Astrocyte (in vitro differentiated cells and primary cell): Measurements from ENCODE around the gene NCDN. TPM values are rescaled to one million over a fixed set of nuclear protein-coding genes. Genes with fewer than 3 reads are reported as not detected.

Source experiments
- DNase-seq: peaks from one replicate; pipeline ENCODE4 v3.0.0-alpha.2; 2010; ENCODE audit warnings: low read depth
- FAIRE-seq: peaks from 2 replicates; lab custom pipeline; 2011; peaks lifted over from hg19 to GRCh38; lab: Jason Lieb, UNC
- H2AFZ ChIP-seq: 2 replicates; pipeline ENCODE4 v1.6.0; 2012; ENCODE audit warnings: low read depth, low read length, inconsistent platforms
- H3K27ac ChIP-seq: 2 replicates; pipeline ENCODE4 v1.5.1; 2011; ENCODE audit warnings: low read depth, low read length, inconsistent platforms
- H3K27me3 ChIP-seq: 2 replicates; pipeline ENCODE4 v1.6.0; 2011; ENCODE audit warnings: low read length, inconsistent platforms; ENCODE audit not compliant: insufficient read depth
- H3K36me3 ChIP-seq: 2 replicates; pipeline ENCODE4 v1.5.1; 2011; ENCODE audit warnings: low read length, inconsistent platforms; ENCODE audit not compliant: insufficient read depth
- H3K4me1 ChIP-seq: 2 replicates; pipeline ENCODE4 v1.5.1; 2011; ENCODE audit warnings: low read length, inconsistent platforms; ENCODE audit not compliant: insufficient read depth
- H3K4me2 ChIP-seq: 2 replicates; pipeline ENCODE4 v1.6.0; 2012; ENCODE audit warnings: low read length, inconsistent platforms
- H3K4me3 ChIP-seq: 2 replicates; pipeline ENCODE4 v1.5.1; 2011; ENCODE audit warnings: low read depth, mild to moderate bottlenecking, low read length, inconsistent platforms; ENCODE audit not compliant: insufficient read depth
- H3K79me2 ChIP-seq: 2 replicates; pipeline ENCODE4 v1.6.0; 2012; ENCODE audit warnings: mild to moderate bottlenecking, low read length, inconsistent platforms; ENCODE audit not compliant: insufficient read depth
- H3K9ac ChIP-seq: 2 replicates; pipeline ENCODE4 v1.6.0; 2012; ENCODE audit warnings: mild to moderate bottlenecking, low read length, inconsistent platforms
- H3K9me3 ChIP-seq: 2 replicates; pipeline ENCODE4 v1.5.1; 2012; ENCODE audit warnings: low read depth, mild to moderate bottlenecking, low read length, inconsistent platforms; ENCODE audit not compliant: insufficient read depth
- H4K20me1 ChIP-seq: 2 replicates; pipeline ENCODE4 v1.6.0; 2012; ENCODE audit warnings: low read length, inconsistent platforms; ENCODE audit not compliant: insufficient read depth
- H3K27ac Mint-ChIP-seq: one replicate; pipeline ENCODE4 v1.8.0; 2021; ENCODE audit warnings: mild to moderate bottlenecking, mixed read lengths; ENCODE audit not compliant: unreplicated experiment
- H3K27me3 Mint-ChIP-seq: one replicate; pipeline ENCODE4 v1.8.0; 2021; ENCODE audit warnings: low read depth, mixed read lengths; ENCODE audit not compliant: unreplicated experiment
- H3K36me3 Mint-ChIP-seq: one replicate; pipeline ENCODE4 v1.8.0; 2021; ENCODE audit warnings: low read depth, mixed read lengths; ENCODE audit not compliant: unreplicated experiment
- H3K4me1 Mint-ChIP-seq: one replicate; pipeline ENCODE4 v1.8.0; 2021; ENCODE audit warnings: low read depth, mixed read lengths; ENCODE audit not compliant: unreplicated experiment
- H3K4me3 Mint-ChIP-seq: one replicate; pipeline ENCODE4 v1.8.0; 2021; ENCODE audit warnings: mild to moderate bottlenecking, moderate library complexity, mixed read lengths; ENCODE audit not compliant: unreplicated experiment
- H3K9me3 Mint-ChIP-seq: one replicate; pipeline ENCODE4 v1.8.0; 2021; ENCODE audit warnings: mild to moderate bottlenecking, mixed read lengths; ENCODE audit not compliant: unreplicated experiment
- CTCF ChIP-seq: IDR thresholded peaks from 2 replicates; pipeline ENCODE4 v1.5.1; 2011; ENCODE audit warnings: low read depth, mild to moderate bottlenecking, inconsistent platforms, low read length, moderate library complexity; ENCODE audit not compliant: insufficient read depth
- EZH2 ChIP-seq: IDR thresholded peaks from 2 replicates; pipeline ENCODE4 v1.6.1; 2012; ENCODE audit warnings: mild to moderate bottlenecking, low read length, inconsistent platforms; ENCODE audit not compliant: insufficient read depth
- total RNA-seq: library from RNA; stranded (reverse); gene quantifications from 2 replicates; pipeline ENCODE4 v1.2.1, GENCODE V29; 2021

NCDN gene
- total RNA-seq, 1 donor from 2014 or later: 42.1 TPM

GRCh38 chr1:35586808-35587207 lies 29.2 kb downstream of the NCDN start:
- Histone ChIP-seq H3K9me3 (no peaks in the 10 kb centered on the region), H3K4me1 (no peaks in the 10 kb centered on the region), H3K79me2 (no peaks in the 10 kb centered on the region), H3K9ac (no peak overlapping the region), H3K27ac (no peak overlapping the region), H4K20me1 (no peaks in the 10 kb centered on the region), H2AFZ (no peak overlapping the region), H3K27me3 (no peaks in the 10 kb centered on the region), H3K4me2 (no peak overlapping the region), H3K36me3 (no peaks in the 10 kb centered on the region), H3K4me3 (no peak overlapping the region)
- FAIRE-seq: no peak
- Mint-ChIP-seq H3K9me3 (no peaks in the 10 kb centered on the region), H3K27me3 (peaks cover 24% of the 10 kb centered on the region), H3K36me3 (peaks cover 7% of the 10 kb centered on the region), H3K27ac (no peak overlapping the region), H3K4me3 (no peak overlapping the region), H3K4me1 (no peaks in the 10 kb centered on the region)
- TF ChIP-seq CTCF (no peak), EZH2 (no peak)
- DNase-seq: no peak

GRCh38 chr1:35587736-35588135 lies 30.1 kb downstream of the NCDN start:
- Histone ChIP-seq H3K36me3 (no peaks in the 10 kb centered on the region), H3K4me2 (no peak overlapping the region), H2AFZ (no peak overlapping the region), H4K20me1 (no peaks in the 10 kb centered on the region), H3K9me3 (no peaks in the 10 kb centered on the region), H3K79me2 (no peaks in the 10 kb centered on the region), H3K27me3 (no peaks in the 10 kb centered on the region), H3K4me1 (no peaks in the 10 kb centered on the region), H3K27ac (no peak overlapping the region), H3K9ac (no peak overlapping the region), H3K4me3 (no peak overlapping the region)
- Mint-ChIP-seq H3K4me3 (no peak overlapping the region), H3K4me1 (no peaks in the 10 kb centered on the region), H3K27ac (no peak overlapping the region), H3K27me3 (peaks cover 24% of the 10 kb centered on the region), H3K36me3 (peaks cover 8% of the 10 kb centered on the region), H3K9me3 (no peaks in the 10 kb centered on the region)
- DNase-seq (no peak), FAIRE-seq (no peak)
- TF ChIP-seq CTCF (no peak), EZH2 (no peak)

- Mint-ChIP-seq H3K36me3 (peaks cover 10% of the 10 kb centered on the region), H3K4me1 (no peaks in the 10 kb centered on the region), H3K27me3 (peaks cover 24% of the 10 kb centered on the region), H3K27ac (no peak overlapping the region), H3K9me3 (no peaks in the 10 kb centered on the region), H3K4me3 (no peak overlapping the region)
- H3K4me1 ChIP-seq: no peaks in the 10 kb centered on the region
- no peaks in the 10 kb centered on the region for H3K79me2 ChIP-seq
- no peaks in the 10 kb centered on the region for H3K36me3 ChIP-seq
- no peaks in the 10 kb centered on the region for H3K27me3 ChIP-seq
- no peak for FAIRE-seq
- no peak for DNase-seq
- H3K27ac ChIP-seq: no peak overlapping the region
- H3K9ac ChIP-seq: no peak overlapping the region
- H3K4me2 ChIP-seq: no peak overlapping the region
- H4K20me1 ChIP-seq: no peaks in the 10 kb centered on the region
- H3K4me3 ChIP-seq: no peak overlapping the region
- H2AFZ ChIP-seq: no peak overlapping the region
- H3K9me3 ChIP-seq: no peaks in the 10 kb centered on the region
- TF ChIP-seq CTCF (no peak), EZH2 (no peak)
Measured at GRCh38 chr1:35588197-35588910, 30.8 kb downstream of the NCDN start.
